ENCODE measurements around the gene NADK2.

DNA sequence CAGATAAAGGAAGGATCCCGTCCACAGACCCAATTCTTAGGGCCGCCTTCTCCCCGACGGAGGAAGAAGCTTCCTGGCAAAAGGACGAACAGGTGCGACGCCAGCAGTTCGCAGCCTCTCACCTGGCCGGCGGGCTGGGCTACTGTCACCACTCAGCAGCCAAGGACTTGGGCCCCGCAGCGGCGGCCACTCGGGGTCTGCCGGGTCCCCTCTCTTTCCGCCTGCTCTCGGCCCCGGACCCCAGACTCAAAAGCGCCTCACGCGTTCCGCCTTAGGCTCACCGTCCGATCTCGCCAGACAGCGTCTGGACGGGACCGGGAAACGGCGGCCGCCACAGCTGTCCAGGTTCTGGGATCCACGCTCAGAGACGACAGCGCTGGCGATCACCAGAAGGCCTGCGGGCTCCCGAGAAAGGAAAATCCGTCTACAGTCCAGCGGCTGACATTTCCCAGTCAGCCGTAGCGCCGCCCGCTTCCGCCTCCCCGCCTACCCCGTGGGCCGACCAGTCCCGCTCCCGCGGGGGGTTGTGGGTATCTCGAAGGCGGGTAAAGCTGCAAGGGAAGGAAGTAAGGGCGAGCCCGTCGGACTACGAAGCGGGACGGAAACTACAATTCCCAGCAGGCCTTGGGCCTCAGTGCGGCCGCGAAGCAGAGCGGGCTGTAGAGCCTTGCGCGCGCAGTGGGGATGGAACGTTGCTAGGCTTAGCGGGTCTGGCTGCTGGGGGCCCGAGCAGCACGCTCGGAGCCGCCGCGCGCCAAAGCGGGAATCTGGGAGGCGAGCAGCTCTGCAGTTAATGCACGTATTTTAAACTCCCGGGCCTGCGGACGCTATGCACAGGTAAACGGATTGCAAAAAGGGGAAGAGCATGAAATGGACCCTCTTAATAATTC is 90.0 kb downstream of the NADK2 start, which contains the start of the genes LMBRD2 and SKP2:
- no peak for TF ChIP-seq SUZ12 (IDR thresholded peaks at IDR 0.05)
- TF ChIP-seq FOXM1 (IDR thresholded peaks at IDR 0.05; ENCODE audit: borderline replicate concordance): no peak
- TF ChIP-seq ARNT (IDR thresholded peaks at IDR 0.05): no peak
